Measurements from ENCODE around the gene SLC5A1. TPM values are rescaled to one million over a fixed set of nuclear protein-coding genes. Genes with fewer than 3 reads are reported as not detected.

The SLC5A1 gene
- polyA plus RNA-seq, 1 experiment: not detected

GRCh38 chr22:32076761-32077084 lies 33.7 kb downstream of the SLC5A1 start:
- H3K27ac ChIP-seq (ENCODE audit: low read depth, low read length): no peak overlapping the region
- ChIA-PET POLR2A (no interaction called here), CTCF (no interaction called here)

GRCh38 chr22:32077151-32077550 lies 34.1 kb downstream of the SLC5A1 start:
- Histone ChIP-seq H3K27ac (ENCODE audit: low read depth, low read length) (no peak overlapping the region), H3K9me3 (ENCODE audit: control insufficient read depth, insufficient read depth, low read length) (no peaks in the 10 kb centered on the region), H3K27me3 (ENCODE audit: control insufficient read depth, insufficient read depth, low read length) (peaks cover 13% of the 10 kb centered on the region), H3K4me3 (ENCODE audit: low read depth, low read length) (no peak overlapping the region)
- no peak for TF ChIP-seq CTCF (IDR thresholded peaks at IDR 0.05; ENCODE audit: low read depth, low read length)
- DNase-seq (ENCODE audit: low read depth, low spot score): no peak
- ChIA-PET CTCF (no interaction called here), POLR2A (no interaction called here)

More at GRCh38 chr22:32076761-32077084, 33.7 kb downstream of the SLC5A1 start:
- Histone ChIP-seq H3K9me3 (ENCODE audit: control insufficient read depth, insufficient read depth, low read length) (no peaks in the 10 kb centered on the region), H3K4me3 (ENCODE audit: low read depth, low read length) (no peak overlapping the region), H3K27me3 (ENCODE audit: control insufficient read depth, insufficient read depth, low read length) (peaks cover 14% of the 10 kb centered on the region)
- no peak for DNase-seq (ENCODE audit: low read depth, low spot score)
- TF ChIP-seq CTCF (IDR thresholded peaks at IDR 0.05; ENCODE audit: low read depth, low read length): no peak

GRCh38 chr22:32079130-32080089 lies 36.3 kb downstream of the SLC5A1 start:
- Histone ChIP-seq H3K9me3 (ENCODE audit: control insufficient read depth, insufficient read depth, low read length) (no peaks in the 10 kb centered on the region), H3K4me3 (ENCODE audit: low read depth, low read length) (no peak overlapping the region), H3K27me3 (ENCODE audit: control insufficient read depth, insufficient read depth, low read length) (peaks cover 7% of the 10 kb centered on the region), H3K27ac (ENCODE audit: low read depth, low read length) (no peak overlapping the region)
- peak; percentile 36 for DNase-seq (ENCODE audit: low read depth, low spot score)
- POLR2A ChIA-PET: no interaction called here
- no peak for TF ChIP-seq CTCF (IDR thresholded peaks at IDR 0.05; ENCODE audit: low read depth, low read length)
- CTCF ChIA-PET: interaction anchor here (2.3 to 3.6 kb wide), 2 partner anchors 102 to 108 kb away, joined by 9 to 33 read pairs; no protein-coding TSS in a partner anchor

GRCh38 chr22:32080904-32081303 lies 37.8 kb downstream of the SLC5A1 start:
- CTCF ChIA-PET: interaction anchor here (0.8 to 3.6 kb wide), 4 partner anchors 11 to 186 kb away, joined by 3 to 33 read pairs (median 8); no protein-coding TSS in a partner anchor
- Histone ChIP-seq H3K4me3 (ENCODE audit: low read depth, low read length) (no peak overlapping the region), H3K27ac (ENCODE audit: low read depth, low read length) (no peak overlapping the region), H3K9me3 (ENCODE audit: control insufficient read depth, insufficient read depth, low read length) (no peaks in the 10 kb centered on the region), H3K27me3 (ENCODE audit: control insufficient read depth, insufficient read depth, low read length) (peaks cover 5% of the 10 kb centered on the region)
- POLR2A ChIA-PET: no interaction called here
- peak; percentile 64 for TF ChIP-seq CTCF (IDR thresholded peaks at IDR 0.05; ENCODE audit: low read depth, low read length)
- peak; percentile 6 for DNase-seq (ENCODE audit: low read depth, low spot score)

GRCh38 chr22:32082331-32082730 lies 39.3 kb downstream of the SLC5A1 start:
- no peak for TF ChIP-seq CTCF (IDR thresholded peaks at IDR 0.05; ENCODE audit: low read depth, low read length)
- H3K27ac ChIP-seq (ENCODE audit: low read depth, low read length): no peak overlapping the region
- CTCF ChIA-PET: interaction anchor here (0.6 to 1.2 kb wide), 2 partner anchors 111 to 112 kb away, joined by 4 to 7 read pairs; no protein-coding TSS in a partner anchor
- no peaks in the 10 kb centered on the region for H3K27me3 ChIP-seq (ENCODE audit: control insufficient read depth, insufficient read depth, low read length)
- H3K9me3 ChIP-seq (ENCODE audit: control insufficient read depth, insufficient read depth, low read length): no peaks in the 10 kb centered on the region
- no peak for DNase-seq (ENCODE audit: low read depth, low spot score)
- POLR2A ChIA-PET: no interaction called here
- H3K4me3 ChIP-seq (ENCODE audit: low read depth, low read length): no peak overlapping the region

Measured in AG04450 (cell line).